Measurements from ENCODE around the gene CST3.

- TF ChIP-seq SIN3A (IDR thresholded peaks at IDR 0.05; ENCODE audit: borderline replicate concordance, insufficient read depth, low read length) (no peak), FOXP2 (optimal IDR thresholded peaks at IDR 0.05; ENCODE audit: borderline replicate concordance, extremely low read depth, extremely low read length, insufficient read depth) (no peak)
Measured at GRCh38 chr20:23627501-23627900, 10.3 kb downstream of the CST3 start.

Measured in PFSK-1 (cell line).